K562 (cell line): Measurements from ENCODE around the gene VPS13D. TPM values are rescaled to one million over a fixed set of nuclear protein-coding genes. Genes with fewer than 3 reads are reported as not detected.

Experiments
- ATAC-seq: fragments of 200-7000 bp; cut with Tn5 transposase; 3 replicates; pipeline ENCODE4 v1.9.1; 2020; ENCODE audit warnings: moderate library complexity
- BruUV-seq: library from RNA; stranded (reverse); fragments of 400-500 nt; replicated peaks from 2 replicates; lab custom pipeline; 2021; lab: Mats Ljungman, UMichigan
- CTCF ChIA-PET: fragments of 300-600 bp; formaldehyde crosslinking; extraction: SDS; loops from one replicate; lab custom pipeline; 2021; ENCODE audit warnings: low intra/inter-chr PET ratio; lab: Yijun Ruan, JAX
- POLR2A ChIA-PET: fragments of 300-600, 350-650 bp; sonication (Branson Sonifier 250); formaldehyde crosslinking; extraction: SDS; loops from one replicate; lab custom pipeline; 2021; ENCODE audit warnings: antibody characterized with exemption, inconsistent platforms; lab: Yijun Ruan, JAX
- DNase-seq, 4 experiments: peaks; one replicate each; pipeline versions ENCODE4 v3.0.0 to v3.0.0-alpha.2; 2011 to 2018; ENCODE audit warnings: low spot score in 3 of 4, mixed read lengths in 3 of 4; ENCODE audit errors: extremely low read depth in 1 of 4
- FAIRE-seq: peaks from 2 replicates; lab custom pipeline; 2011; peaks lifted over from hg19 to GRCh38; lab: Jason Lieb, UNC
- H2AFZ ChIP-seq: 2 replicates; pipeline ENCODE4 v1.6.0; 2011; ENCODE audit warnings: low read depth, low read length, control low read depth, inconsistent platforms
- H3K27ac ChIP-seq: fragments of 200-600 bp; 3 replicates; pipeline ENCODE4 v1.8.0; 2011; ENCODE audit warnings: low read depth, mild to moderate bottlenecking, control low read depth, inconsistent platforms, low read length, moderate library complexity, mixed read lengths; ENCODE audit errors: extremely low read depth
- H3K27me3 ChIP-seq, 2 experiments: fragments of 300-600 bp in 1 of 2; 2 replicates in 1 of 2; 3 replicates in 1 of 2; pipeline versions ENCODE4 v1.6.0 to v1.8.0; 2011; ENCODE audit warnings: inconsistent platforms in 2 of 2, low read length in 2 of 2, mild to moderate bottlenecking in 1 of 2, mixed read lengths in 1 of 2, moderate library complexity in 1 of 2; ENCODE audit not compliant: control insufficient read depth in 2 of 2, insufficient read depth in 2 of 2
- H3K36me3 ChIP-seq: fragments of 300-600 bp; 3 replicates; pipeline ENCODE4 v1.8.0; 2011; ENCODE audit warnings: mild to moderate bottlenecking, low read length, inconsistent platforms; ENCODE audit not compliant: control insufficient read depth, insufficient read depth
- H3K4me1 ChIP-seq, 2 experiments: fragments of 200-600 bp in 1 of 2; replicated peaks in 1 of 2; 2 replicates in 1 of 2; 3 replicates in 1 of 2; pipeline versions ENCODE4 v1.5.1 to v1.8.0; 2011; ENCODE audit warnings: inconsistent platforms in 2 of 2, low read length in 2 of 2, mild to moderate bottlenecking in 1 of 2, mixed read lengths in 1 of 2, moderate library complexity in 1 of 2; ENCODE audit not compliant: control insufficient read depth in 2 of 2, insufficient read depth in 2 of 2
- H3K4me2 ChIP-seq: 2 replicates; pipeline ENCODE4 v1.6.1; 2011; ENCODE audit warnings: low read length, control low read depth, inconsistent platforms, mixed read lengths; ENCODE audit not compliant: insufficient read depth
- H3K4me3 ChIP-seq: fragments of 200-600 bp; sonication (generic), shearing (Covaris generic); 2 replicates; pipeline ENCODE4 v1.5.1; 2016; ENCODE audit warnings: control low read depth, inconsistent platforms
- H3K79me2 ChIP-seq: fragments of 200-600 bp; 3 replicates; pipeline ENCODE4 v1.8.0; 2011; ENCODE audit warnings: low read length, inconsistent platforms; ENCODE audit not compliant: control insufficient read depth, insufficient read depth
- H3K9ac ChIP-seq, 2 experiments: 2 replicates each; pipeline versions ENCODE4 v1.6.0 to v1.6.1; 2011; ENCODE audit warnings: low read depth in 2 of 2, low read length in 2 of 2, control low read depth in 1 of 2, inconsistent platforms in 1 of 2, mild to moderate bottlenecking in 1 of 2, mixed read lengths in 1 of 2; ENCODE audit not compliant: insufficient read depth in 1 of 2
- H3K9me1 ChIP-seq: one replicate; pipeline ENCODE4 v1.6.0; 2011; ENCODE audit warnings: inconsistent platforms, mild to moderate bottlenecking, low read length, moderate library complexity; ENCODE audit not compliant: control insufficient read depth, insufficient read depth
- H3K9me3 ChIP-seq: replicated peaks from 2 replicates; pipeline ENCODE4 v1.5.1; 2011; ENCODE audit warnings: low read depth, low read length, inconsistent platforms; ENCODE audit not compliant: control insufficient read depth, insufficient read depth
- H4K20me1 ChIP-seq: replicated peaks from 2 replicates; pipeline ENCODE4 v1.6.1; 2011; ENCODE audit warnings: low read length, inconsistent platforms, mixed read lengths; ENCODE audit not compliant: control insufficient read depth, insufficient read depth
- CEBPG ChIP-seq, 3 experiments: fragments of 200-800 bp in 1 of 3; sonication (Bioruptor generic) in 1 of 3; sonication (generic) in 1 of 3; formaldehyde crosslinking in 1 of 3; IDR thresholded peaks in 2 of 3; conservative IDR thresholded peaks in 1 of 3; 2 replicates each; pipeline versions ENCODE4 v1.6.1 to v1.8.0; 2016 to 2022; ENCODE audit warnings: missing compliant biosample characterization in 2 of 3, missing genetic modification characterization in 2 of 3, mild to moderate bottlenecking in 1 of 3, missing genetic modification reagents in 1 of 3
- DIDO1 ChIP-seq: fragments of 450-650 bp; IDR thresholded peaks from 2 replicates; pipeline ENCODE4 v1.6.1; 2016; ENCODE audit warnings: low read depth, missing biosample characterization, missing genetic modification characterization
- FOXK1 ChIP-seq: sonication (generic); formaldehyde crosslinking; IDR thresholded peaks from 2 replicates; pipeline ENCODE4 v1.8.0; 2022; ENCODE audit warnings: missing genetic modification reagents, mild to moderate bottlenecking, borderline replicate concordance
- ILF3 ChIP-seq: fragments of 450-650 bp; IDR thresholded peaks from 2 replicates; pipeline ENCODE4 v1.6.1; 2018; ENCODE audit warnings: antibody characterized with exemption, mild to moderate bottlenecking, moderate library complexity, borderline replicate concordance
- KDM4B ChIP-seq, 2 experiments: fragments of 450-650 bp in 1 of 2; sonication (generic) in 1 of 2; IDR thresholded peaks; 2 replicates each; pipeline ENCODE4 v1.6.1; 2016 to 2017; ENCODE audit warnings: borderline replicate concordance in 2 of 2, antibody characterized with exemption in 1 of 2, low read depth in 1 of 2, mild to moderate bottlenecking in 1 of 2
- MCM7 ChIP-seq, 2 experiments: fragments of 450-650 bp; IDR thresholded peaks; 2 replicates each; pipeline ENCODE4 v1.6.1; 2016 to 2018
- NR2C1 ChIP-seq, 2 experiments: fragments of 450-650 bp; IDR thresholded peaks; 2 replicates each; pipeline ENCODE4 v1.6.1; 2017; ENCODE audit warnings: mild to moderate bottlenecking in 2 of 2, antibody characterized with exemption in 1 of 2, inconsistent platforms in 1 of 2, missing compliant biosample characterization in 1 of 2, missing genetic modification characterization in 1 of 2
- PHB2 ChIP-seq: fragments of 450-650 bp; IDR thresholded peaks from 2 replicates; pipeline ENCODE4 v1.6.1; 2017; ENCODE audit warnings: low read depth
- RFX5 ChIP-seq: IDR thresholded peaks from 2 replicates; pipeline ENCODE4 v1.6.1; 2011; ENCODE audit warnings: low read depth, mild to moderate bottlenecking, improper control_type of control experiment, low read length
- SP1 ChIP-seq: sonication (generic); formaldehyde crosslinking; IDR thresholded peaks from 2 replicates; pipeline ENCODE4 v1.8.1; 2022; ENCODE audit warnings: mild to moderate bottlenecking, missing genetic modification reagents
- TSHZ1 ChIP-seq: fragments of 250-450 bp; sonication (Bioruptor Pico); IDR thresholded peaks from 2 replicates; pipeline ENCODE4 v1.4.0; 2020; ENCODE audit warnings: mild to moderate bottlenecking, moderate library complexity
- ZFP36 ChIP-seq: fragments of 150-350 bp; IDR thresholded peaks from 2 replicates; pipeline ENCODE4 v1.6.1; 2018; ENCODE audit warnings: low read length, low read depth; ENCODE audit not compliant: partially characterized antibody
- ZNF518B ChIP-seq: fragments of 250-450 bp; sonication (Bioruptor Pico); IDR thresholded peaks from 2 replicates; pipeline ENCODE4 v1.5.0; 2021; ENCODE audit warnings: mild to moderate bottlenecking, moderate library complexity
- ZNF584 ChIP-seq: fragments of 200-800 bp; sonication (Bioruptor generic); IDR thresholded peaks from 2 replicates; pipeline ENCODE4 v1.6.1; 2016; ENCODE audit warnings: low read depth, mild to moderate bottlenecking, missing genetic modification characterization, missing compliant biosample characterization
- ZNF77 ChIP-seq: fragments of 250-450 bp; sonication (Bioruptor Pico); IDR thresholded peaks from 2 replicates; pipeline ENCODE4 v1.5.0; 2020
- ZNF79 ChIP-seq: fragments of 250-450 bp; sonication (Bioruptor Pico); IDR thresholded peaks from 2 replicates; pipeline ENCODE4 v1.4.0; 2020; ENCODE audit warnings: low read depth, mild to moderate bottlenecking, moderate library complexity
- WGBS: fragments of 100-300 bp; shearing (Covaris generic); methylation state at CpG from one replicate; pipeline ENCODE4 v1.1.6; 2016; ENCODE audit warnings: low coverage, mixed read lengths; ENCODE audit not compliant: insufficient coverage; ENCODE audit errors: missing lambda C conversion rate; 5-methylcytosine and 5-hydroxymethylcytosine counted together
- in situ Hi-C: fragments of 300-500 bp; cut with MboI; formaldehyde crosslinking; loops from 4 replicates; pipeline ENCODE4 v1.15.0; 2018; ENCODE audit warnings: inconsistent platforms, mixed read lengths
- intact Hi-C: fragments of 100-400 bp; cut with micrococcal nuclease; formaldehyde crosslinking; loops from 2 replicates; pipeline ENCODE4 v1.14.2; 2022
- polyA plus RNA-seq, 8 experiments: library from polyadenylated mRNA; depleted of rRNA in 4 of 8; stranded (reverse) in 5 of 8; unstranded in 3 of 8; fragments of >200 nt; fragmentation: Nextera tagmentation in 2 of 8; fragmentation: Illumina TruSeq in 1 of 8; extraction: Ambion mirVana in 2 of 8; extraction: Trizol in 1 of 8; gene quantifications; 2 replicates each; pipeline versions ENCODE4 v1.2.1 to v1.2.3, GENCODE V29; 2011 to 2014; ENCODE audit warnings: inconsistent platforms in 1 of 8, missing spikeins in 1 of 8
- total RNA-seq, 7 experiments: library from RNA; depleted of rRNA in 6 of 7; stranded (reverse); fragments of >200 nt in 6 of 7; fragmentation: Illumina TruSeq in 2 of 7; extraction: Trizol in 2 of 7; gene quantifications; 2 replicates each; pipeline versions ENCODE4 v1.2.1 to v1.2.3, GENCODE V29; 2011 to 2021; ENCODE audit warnings: low replicate concordance in 1 of 7

VPS13D gene
- total and polyA plus RNA-seq, 9 of the 15 experiments (the other 6 are each of a cell fraction or from before 2014, with no cell fraction given): 6.1 to 51.5 (median 38.5) TPM

- Histone ChIP-seq H3K36me3 (no peaks in the 10 kb centered on the region), H3K9ac (peak overlapping the region; percentile 48 to 88), H3K4me3 (no peak overlapping the region), H3K79me2 (no peaks in the 10 kb centered on the region), H3K9me3 (no peaks in the 10 kb centered on the region), H2AFZ (peak overlapping the region; percentile 88), H3K4me2 (0 out of 2 replicates have a peak overlapping the region, but pooled peaks have one; percentile 40), H4K20me1 (no peaks in the 10 kb centered on the region), H3K27me3 (no peaks in the 10 kb centered on the region), H3K9me1 (no peaks in the 10 kb centered on the region), H3K27ac (peak overlapping the region; percentile 75), H3K4me1 (peaks cover 30 to 31% of the 10 kb centered on the region in 2 experiments)
- BruUV-seq: no TSS peak
- WGBS: 78% methylated on average over 9 of the region's 9 CpGs
- POLR2A ChIA-PET: interaction anchor here (0.6 to 2.3 kb wide), 7 partner anchors 8 to 692 kb away, joined by 3 to 15 read pairs (median 4); no protein-coding TSS in a partner anchor
- DNase-seq (no peak), FAIRE-seq (no peak), ATAC-seq (no peak)
- in situ Hi-C loops (no loop called here), intact Hi-C loops (no loop called here)
- CTCF ChIA-PET: no interaction called here
- no peak for TF ChIP-seq NR2C1 (IDR thresholded peaks at IDR 0.05)
- TF ChIP-seq NR2C1 (tag; IDR thresholded peaks at IDR 0.05): no peak
- no peak for TF ChIP-seq PHB2
- TF ChIP-seq ZNF77 (CRISPR knock-in tag): no peak
- peak; percentile 95 for TF ChIP-seq ZFP36
- TF ChIP-seq CEBPG (CRISPR knock-in tag; IDR thresholded peaks at IDR 0.05): no peak
- TF ChIP-seq CEBPG (tag; conservative IDR thresholded peaks at IDR 0.05 in 1 of 2, IDR thresholded peaks at IDR 0.05 in 1 of 2): no peak
- TF ChIP-seq SP1 (CRISPR knock-in tag): no peak
- TF ChIP-seq RFX5: no peak
- no peak for TF ChIP-seq MCM7 (IDR thresholded peaks at IDR 0.05)
- no peak for TF ChIP-seq ILF3
- no peak for TF ChIP-seq ZNF79
- no peak for TF ChIP-seq TSHZ1 (CRISPR knock-in tag)
- TF ChIP-seq ZNF584 (CRISPR knock-in tag): 0 out of 2 replicates have a peak, but pooled peaks have one; percentile 0
- TF ChIP-seq DIDO1: no peak
- no peak for TF ChIP-seq FOXK1 (CRISPR knock-in tag)
- no peak for TF ChIP-seq ZNF518B
- TF ChIP-seq KDM4B (IDR thresholded peaks at IDR 0.05; ENCODE audit: borderline replicate concordance in 2 of 2, low read depth in 1 of 2): 0 out of 4 replicates have a peak, but pooled peaks of 1 of the 2 experiments have one; percentile 13
These were observed 312.3 kb downstream of the VPS13D start for GRCh38 chr1:12542138-12542465.
